NCI-H748 treated with DMSO at 0.1 percent for 48 hours (cell line): ENCODE data around the gene ATXN7L1.
"Not testable (repeated sequence)": the region's sequence is repeated elsewhere in the genome, so short reads cannot be mapped to it uniquely, and the experiment has no call there.

Experiments used
- DNase-seq: peaks from one replicate; lab custom pipeline; 2025; lab: John Stamatoyannopoulos, UW

The ATXN7L1 gene

DNA sequence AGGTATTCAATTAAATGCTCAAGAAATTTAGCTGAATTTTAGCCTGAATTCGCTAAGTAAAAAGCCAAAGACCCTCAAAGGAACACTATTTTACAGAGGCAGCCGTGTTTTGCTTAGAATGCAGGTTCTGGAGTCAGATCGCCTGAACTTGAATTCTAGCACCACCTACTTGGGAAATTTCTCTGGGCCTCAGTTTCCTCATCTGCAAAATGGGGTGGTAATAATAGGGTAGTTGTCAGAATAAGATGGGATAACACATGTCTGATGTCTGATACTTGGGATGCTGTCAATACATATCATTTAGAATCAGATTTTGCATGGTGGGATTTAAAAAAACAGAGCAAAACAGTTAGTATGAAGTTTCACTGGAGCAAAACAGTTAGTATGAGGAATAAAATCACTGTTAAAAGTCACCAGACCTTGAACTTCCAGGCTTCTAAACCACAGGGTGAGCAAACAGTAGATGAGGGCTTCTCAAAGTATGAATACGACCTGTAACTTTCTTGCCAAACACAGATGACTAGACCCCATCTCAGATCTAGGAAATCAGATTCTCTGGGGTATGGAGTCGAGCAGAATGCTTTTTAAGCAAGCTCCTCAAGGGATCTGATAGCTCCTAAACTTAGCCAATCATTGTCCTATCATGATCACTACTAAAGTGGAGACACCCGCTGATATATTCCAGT lies 75.4 kb downstream of the ATXN7L1 start:
- DNase-seq, result no peak

DNA sequence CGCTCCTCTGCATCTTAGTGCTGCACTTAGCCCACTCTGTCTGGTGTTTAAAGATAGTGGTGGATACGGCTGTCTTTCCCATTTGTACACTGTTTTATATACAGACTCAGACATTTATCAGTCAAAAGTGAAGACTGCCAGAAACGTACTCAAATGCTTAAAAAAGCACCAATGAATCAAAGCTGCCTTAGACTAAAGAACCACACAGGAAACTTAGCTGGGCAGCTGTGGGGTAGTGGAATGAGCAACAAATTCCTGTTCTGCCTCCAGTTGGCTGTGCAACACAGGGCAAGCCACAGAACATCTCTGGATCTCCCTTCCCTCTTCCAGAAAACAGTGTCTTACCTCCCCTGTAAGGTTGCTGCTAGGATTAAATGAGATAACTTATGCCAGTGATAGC lies 76.0 kb downstream of the ATXN7L1 start:
- DNase-seq, result no peak

GRCh38 chr7:105799677-105800076 lies 76.7 kb downstream of the ATXN7L1 start:
- DNase-seq, result no peak

- no peak for DNase-seq
Observed at GRCh38 chr7:105799006-105799405, 77.4 kb downstream of the ATXN7L1 start.

GRCh38 chr7:105797652-105798051 lies 78.7 kb downstream of the ATXN7L1 start:
- DNase-seq, result no peak

GRCh38 chr7:105796365-105796764 lies 80.0 kb downstream of the ATXN7L1 start:
- no peak for DNase-seq

GRCh38 chr7:105794741-105795729 lies 81.4 kb downstream of the ATXN7L1 start:
- no peak for DNase-seq

GRCh38 chr7:105792488-105793370 lies 83.7 kb downstream of the ATXN7L1 start:
- DNase-seq, result no peak

DNA sequence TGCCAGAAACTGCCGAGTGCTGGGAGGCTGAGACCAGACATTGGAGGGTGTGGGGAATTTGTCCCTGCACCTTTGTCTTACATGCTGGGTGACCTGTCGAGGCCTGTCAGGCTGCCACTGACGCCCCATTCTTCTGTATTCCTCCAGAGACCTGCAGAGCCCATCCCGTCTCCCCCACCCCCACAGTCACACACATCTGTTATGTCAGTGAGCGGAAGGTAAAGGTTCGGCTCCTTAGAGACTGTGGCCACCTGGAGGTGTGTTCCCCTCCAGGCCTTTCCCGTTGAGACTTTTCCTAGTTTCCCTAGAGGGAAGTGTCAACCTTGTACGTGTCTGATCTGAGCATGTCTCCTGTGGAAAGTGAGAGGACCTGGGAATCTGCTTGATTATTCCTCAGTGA lies 84.5 kb downstream of the ATXN7L1 start:
- no peak for DNase-seq

DNA sequence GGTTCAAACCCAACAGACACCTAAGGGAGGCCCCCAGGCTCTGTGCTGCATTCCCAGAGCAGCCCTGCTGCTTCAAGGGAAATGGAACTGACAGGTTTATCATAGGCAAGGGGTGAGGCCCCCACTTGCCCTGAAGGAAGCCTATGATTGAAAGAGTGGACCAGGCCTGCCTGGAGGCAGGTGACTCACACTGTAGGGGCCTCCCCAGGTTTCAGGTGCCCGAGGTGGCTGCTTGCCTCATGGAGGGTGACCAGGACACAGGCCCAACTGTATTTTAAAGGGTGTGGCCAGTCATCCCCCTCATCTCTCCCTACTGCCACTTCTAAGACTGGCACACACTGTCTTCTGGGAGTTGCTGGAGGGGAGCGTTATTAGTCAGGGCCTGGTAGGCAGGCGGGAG lies 85.4 kb downstream of the ATXN7L1 start:
- no peak for DNase-seq

GRCh38 chr7:105790452-105790851 lies 85.9 kb downstream of the ATXN7L1 start:
- DNase-seq, result not testable (repeated sequence)

GRCh38 chr7:105788816-105789349 lies 87.5 kb downstream of the ATXN7L1 start:
- DNase-seq, result no peak

GRCh38 chr7:105788356-105788755 lies 88.0 kb downstream of the ATXN7L1 start:
- DNase-seq, result no peak

- DNase-seq, result no peak
Observed at GRCh38 chr7:105787793-105788192, 88.6 kb downstream of the ATXN7L1 start.

DNA sequence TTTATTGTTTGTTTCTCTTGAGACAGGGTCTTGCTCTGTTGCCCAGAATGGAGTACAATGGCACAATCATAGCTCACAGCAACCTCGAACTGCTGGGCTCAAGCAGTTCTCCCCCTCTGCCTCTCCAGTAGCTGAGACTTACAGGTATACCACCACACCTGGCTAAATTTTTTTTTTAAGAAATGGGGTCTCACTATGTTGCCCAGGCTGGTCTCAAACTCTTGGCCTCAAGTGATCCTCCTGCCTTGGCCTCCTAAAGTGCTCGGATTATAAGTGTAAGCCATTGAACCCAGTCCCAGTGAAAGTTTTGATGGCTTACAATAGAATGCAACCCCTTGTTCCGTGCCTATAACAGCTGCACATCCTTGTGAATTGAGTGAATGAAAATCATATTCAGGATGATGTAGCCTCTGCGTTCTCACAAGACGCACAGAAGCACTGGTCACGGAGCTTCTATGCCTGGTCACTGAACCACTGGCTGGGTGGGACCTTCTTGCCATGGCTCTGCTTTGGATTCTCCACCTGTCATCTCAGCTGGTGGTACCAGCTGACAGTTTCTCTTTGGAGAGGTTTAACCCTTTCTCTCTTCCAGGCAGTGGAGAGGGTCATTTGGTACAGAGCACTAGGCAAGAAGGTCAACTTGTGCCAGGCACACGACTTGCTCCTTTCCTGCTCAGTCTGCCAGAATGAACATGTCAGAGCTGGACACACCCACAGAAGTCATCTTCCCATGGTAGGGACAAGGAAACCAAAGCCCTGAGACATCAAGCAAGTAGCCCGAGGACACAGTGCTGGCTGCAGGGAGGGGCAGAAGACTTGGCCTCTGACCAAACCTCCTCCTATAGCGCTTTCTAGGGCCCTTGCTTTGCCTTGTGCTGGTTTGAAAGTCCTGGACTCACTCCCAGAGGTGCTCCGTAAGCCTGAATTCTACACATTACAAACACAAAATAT lies 89.6 kb downstream of the ATXN7L1 start:
- DNase-seq, result no peak

DNA sequence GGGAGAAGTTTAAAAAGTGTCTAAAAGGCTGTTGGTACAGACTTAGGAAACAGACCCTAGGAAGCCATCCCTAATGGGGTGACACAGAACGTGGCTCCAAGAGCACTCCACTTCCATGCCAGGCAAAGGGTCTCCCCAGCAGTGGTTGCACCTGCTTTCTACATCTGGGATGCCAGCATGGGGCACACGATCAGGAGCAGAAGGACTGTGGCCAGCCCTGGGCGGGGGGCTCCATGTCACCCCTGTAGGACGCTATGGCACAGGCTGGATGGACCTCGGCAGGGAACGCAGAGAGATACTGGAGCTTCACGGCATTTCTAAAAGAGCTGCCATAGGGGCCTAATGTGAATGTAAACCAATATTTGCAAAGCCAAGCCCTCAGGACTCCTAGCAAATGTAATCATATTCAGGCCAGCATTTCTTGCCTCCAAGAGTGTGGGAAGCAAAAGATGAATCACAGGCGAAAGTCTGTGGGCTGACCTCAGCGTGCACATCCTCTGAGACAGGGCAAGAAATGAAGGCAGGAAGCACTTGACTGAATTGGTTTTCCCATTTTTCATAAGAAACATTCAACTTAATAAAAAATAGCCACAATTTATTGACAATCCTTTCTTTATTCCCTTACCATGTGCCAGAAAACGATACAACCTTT lies 93.9 kb downstream of the ATXN7L1 start:
- DNase-seq, result no peak

DNA sequence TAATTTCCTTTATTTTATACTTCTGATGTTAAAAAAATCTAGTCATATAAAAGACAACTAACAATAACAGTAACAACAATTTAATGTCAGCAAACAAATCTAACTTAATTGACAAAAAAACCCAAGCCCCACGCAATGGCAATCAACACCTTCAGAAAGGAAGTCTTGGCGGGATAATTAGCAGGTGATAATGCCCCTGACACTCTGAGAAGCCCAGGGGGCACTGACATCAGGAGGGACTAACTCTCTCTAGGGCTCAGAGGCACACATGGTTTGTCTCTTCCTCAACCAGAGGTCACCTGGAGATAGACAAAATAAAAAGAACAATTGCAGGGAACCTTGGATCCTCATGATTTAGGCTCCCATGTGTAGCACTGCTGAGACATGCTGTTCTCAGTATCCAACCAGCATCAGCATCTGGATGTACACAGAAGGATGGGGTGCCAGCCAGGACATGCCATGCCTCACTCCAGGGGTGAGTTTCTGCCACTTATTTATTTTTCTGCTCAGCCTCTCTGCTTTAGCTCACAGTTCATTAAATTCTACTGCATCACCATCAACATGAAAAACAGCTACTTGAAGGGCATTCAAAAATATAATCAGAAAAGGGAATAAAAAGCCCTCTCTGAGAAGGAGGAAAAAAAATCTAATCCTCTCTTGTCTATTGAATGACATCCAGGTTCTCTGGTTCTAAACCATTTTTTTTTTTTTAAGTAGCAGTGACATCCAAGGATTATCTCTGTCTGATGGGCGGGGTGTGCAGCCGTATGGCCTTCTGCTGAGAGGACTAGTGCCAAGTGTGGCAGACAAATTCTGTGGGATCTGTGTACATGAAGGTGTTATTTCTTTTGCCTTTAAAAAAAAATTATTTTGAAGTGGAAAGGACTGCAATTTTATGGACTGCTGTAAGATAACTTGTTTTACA lies 96.3 kb downstream of the ATXN7L1 start:
- DNase-seq, result no peak

GRCh38 chr7:105778956-105779355 lies 97.4 kb downstream of the ATXN7L1 start:
- DNase-seq, result no peak
